K562 (cell line): ENCODE data around the gene STK32C.

Experiments
- CSDE1 ChIP-seq, 2 experiments: fragments of 450-650 bp; IDR thresholded peaks; 2 replicates each; pipeline ENCODE4 v1.6.1; 2016; ENCODE audit warnings: mild to moderate bottlenecking in 1 of 2
- ELF1 ChIP-seq: fragments of 200-800 bp; sonication (Bioruptor generic); IDR thresholded peaks from 2 replicates; pipeline ENCODE4 v1.6.1; 2016; ENCODE audit warnings: missing genetic modification characterization, missing compliant biosample characterization
- EZH2 ChIP-seq: IDR thresholded peaks from 2 replicates; pipeline ENCODE4 v1.6.1; 2012; ENCODE audit warnings: low read depth, mild to moderate bottlenecking, inconsistent platforms, low read length, borderline replicate concordance
- FOXK1 ChIP-seq: sonication (generic); formaldehyde crosslinking; IDR thresholded peaks from 2 replicates; pipeline ENCODE4 v1.8.0; 2022; ENCODE audit warnings: missing genetic modification reagents, mild to moderate bottlenecking, borderline replicate concordance
- FOXK2 ChIP-seq, 2 experiments: fragments of 450-650 bp; IDR thresholded peaks in 1 of 2; conservative IDR thresholded peaks in 1 of 2; 2 replicates each; pipeline ENCODE4 v1.6.1; 2016; ENCODE audit warnings: low read depth in 2 of 2, mild to moderate bottlenecking in 1 of 2
- NFE2L1 ChIP-seq: fragments of 450-650 bp; IDR thresholded peaks from 2 replicates; pipeline ENCODE4 v1.6.1; 2016; ENCODE audit warnings: missing genetic modification characterization, low read depth, mild to moderate bottlenecking, missing compliant biosample characterization, moderate library complexity, borderline replicate concordance
- RCOR1 ChIP-seq, 2 experiments: IDR thresholded peaks; 2 replicates each; pipeline ENCODE4 v1.6.1; 2012; ENCODE audit warnings: low read depth in 2 of 2, low read length in 2 of 2, borderline replicate concordance in 1 of 2, improper control_type of control experiment in 1 of 2

DNA sequence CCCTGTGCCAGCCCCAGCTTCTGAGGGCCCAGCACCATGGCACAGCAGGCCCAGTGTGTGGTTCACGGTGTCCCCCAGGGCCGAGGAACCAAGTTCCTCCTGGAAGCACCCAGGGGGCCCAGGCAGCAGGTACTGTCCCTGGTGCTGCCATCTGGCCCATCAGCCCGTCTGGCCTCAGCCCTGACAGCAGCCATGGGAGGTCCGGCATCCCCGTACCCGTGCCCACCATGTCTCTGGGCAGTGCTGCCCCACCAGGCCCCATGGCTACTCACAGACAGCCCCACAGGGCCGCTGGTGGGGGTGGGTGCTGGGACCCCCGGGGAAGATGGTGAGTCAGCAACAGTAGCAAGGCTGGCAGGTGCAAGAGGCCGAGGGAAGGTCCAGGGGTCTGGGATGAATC, 32.8 kb downstream of the STK32C start:
- TF ChIP-seq EZH2 (no peak), NFE2L1 (no peak), FOXK2 (conservative IDR thresholded peaks at IDR 0.05 in 1 of 2, IDR thresholded peaks at IDR 0.05 in 1 of 2; ENCODE audit: low read depth in 2 of 2) (no peak), CSDE1 (IDR thresholded peaks at IDR 0.05) (no peak), FOXK1 (CRISPR knock-in tag) (no peak), RCOR1 (IDR thresholded peaks at IDR 0.05; ENCODE audit: borderline replicate concordance in 1 of 2, low read depth in 2 of 2, low read length in 2 of 2) (no peak), ELF1 (no peak)
